Ovary (tissue), 9 donors: ENCODE measurements around the gene CCDC169. TPM values are rescaled to one million over a fixed set of nuclear protein-coding genes. Genes with fewer than 3 reads are reported as not detected.

Source experiments
- DNase-seq, 5 donors: peaks; one replicate each; pipeline ENCODE4 v3.0.0-alpha.2; 2019 to 2020
- H3K27ac ChIP-seq, 2 donors: fragments of 200-600 bp; one replicate each; pipeline versions ENCODE4 v1.5.1 to v1.8.0; 2019 to 2022
- H3K27me3 ChIP-seq: fragments of 200-600 bp; one replicate; pipeline ENCODE4 v1.8.0; 2022
- H3K36me3 ChIP-seq: fragments of 200-600 bp; sonication (generic); one replicate; pipeline ENCODE4 v1.5.1; 2019
- H3K4me1 ChIP-seq: one replicate; pipeline ENCODE4 v1.8.1; 2013; ENCODE audit warnings: mild to moderate bottlenecking, moderate library complexity; ENCODE audit not compliant: insufficient read depth
- H3K4me3 ChIP-seq: fragments of 200-600 bp; sonication (generic); one replicate; pipeline ENCODE4 v1.5.1; 2017
- H3K9me3 ChIP-seq, 2 donors: fragments of 200-600 bp in 1 of 2; sonication (generic) in 1 of 2; one replicate each; pipeline versions ENCODE4 v1.5.1 to v1.8.1; 2013 to 2019; ENCODE audit warnings: mild to moderate bottlenecking in 1 of 2, moderate library complexity in 1 of 2
- CTCF ChIP-seq, 3 donors: fragments of 450-650 bp in 2 of 3; fragments of 200-600 bp in 1 of 3; IDR thresholded peaks; one replicate each; pipeline versions ENCODE4 v1.5.1 to v1.8.0; 2016 to 2022; ENCODE audit warnings: antibody characterized with exemption in 3 of 3, mild to moderate bottlenecking in 1 of 3
- EP300 ChIP-seq: sonication (generic); formaldehyde crosslinking; IDR thresholded peaks from one replicate; pipeline ENCODE4 v1.6.1; 2017; ENCODE audit warnings: antibody characterized with exemption
- POLR2A ChIP-seq: fragments of 450-650 bp; IDR thresholded peaks from one replicate; pipeline ENCODE4 v1.6.1; 2017; ENCODE audit warnings: antibody characterized with exemption, mild to moderate bottlenecking, moderate library complexity
- WGBS, 3 donors: extraction: QIAGEN DNeasy Blood & Tissue Kit in 1 of 3; methylation state at CpG; one replicate each; pipeline versions ENCODE4 v1.1.5 to v1.1.7; 2013 to 2017; 5-methylcytosine and 5-hydroxymethylcytosine counted together
- intact Hi-C, 4 donors: fragments of 100-400 bp; cut with DNase I; formaldehyde crosslinking; loops; one replicate each; pipeline versions ENCODE4 v1.11.0 to v1.15.1; 2022 to 2023
- polyA plus RNA-seq, 2 donors: library from polyadenylated mRNA; stranded (reverse); fragments of 200-250 nt in 1 of 2; fragments of 350-450 nt in 1 of 2; fragmentation: Illumina TruSeq in 1 of 2; extraction: RNeasy Lipid Tissue Mini Kit (QIAGEN cat#74804) in 1 of 2; gene quantifications; one replicate each; pipeline ENCODE4 v1.2.3, GENCODE V29; 2013 to 2014
- total RNA-seq, 7 donors: library from RNA; depleted of rRNA in 2 of 7; stranded (reverse); fragments of >200 nt in 2 of 7; fragmentation: NEBNext Ultra II Directional in 3 of 7; extraction: Animal tissue kit (Norgen Biotek cat#: 25700) in 3 of 7; gene quantifications; one replicate each; pipeline versions ENCODE4 v1.1.0 to v1.2.4, GENCODE V29; 2016 to 2023
- donor health status: DM: no; HTN: no; CAD: no; lungs with moderate emphysema.
- donor health status: DM: no; HTN: no; CAD: no.
- donor health status: Bipolar disorder and iron deficiency.
- donor health status: DM: yes; HTN: yes; CAD: no.
- donor health status: DM: no; HTN: no; CAD: no.
- donor health status: DM: yes; HTN: yes; CAD: no.

The CCDC169 gene
- total and polyA plus RNA-seq, 9 donors: 0.24 to 2.7 (median 0.97) TPM; not detected in 1

DNA sequence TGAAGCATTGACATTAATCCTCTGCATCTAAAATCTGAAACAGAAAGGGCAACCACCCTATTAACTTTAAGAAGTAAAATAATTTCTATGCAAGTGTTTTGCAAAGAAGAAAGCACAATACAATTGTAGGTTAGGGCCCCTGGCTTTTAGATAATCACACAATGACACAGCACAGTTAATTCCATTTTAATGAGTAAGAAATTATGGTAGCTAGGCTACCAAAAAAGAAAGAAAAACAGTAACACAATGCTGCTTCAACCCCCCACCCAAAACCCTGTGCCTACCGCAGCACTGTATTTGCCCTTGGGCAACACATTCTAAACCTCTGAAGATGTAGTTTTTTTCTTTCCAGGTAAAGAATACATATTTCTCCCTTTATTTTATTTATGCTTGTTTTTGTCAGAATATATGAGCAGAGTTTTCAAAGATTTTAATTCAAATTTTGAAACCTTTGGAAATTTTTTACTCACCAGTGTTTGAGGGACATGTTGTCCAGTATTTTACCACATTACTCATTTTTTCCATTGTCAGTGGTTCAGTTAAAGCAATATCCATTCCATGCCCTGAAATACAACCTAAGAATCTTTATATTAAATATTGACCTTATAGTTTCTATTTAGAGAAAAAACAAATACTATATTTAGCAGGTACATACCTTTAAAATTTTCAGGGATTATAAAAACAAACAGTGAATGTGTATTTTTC lies 104.3 kb downstream of the CCDC169 start:
- TF ChIP-seq CTCF (IDR thresholded peaks at IDR 0.05) (no peak), EP300 (no peak), POLR2A (no peak)
- Histone ChIP-seq H3K4me1 (no peaks in the 10 kb centered on the region), H3K4me3 (no peak overlapping the region), H3K27me3 (no peaks in the 10 kb centered on the region), H3K9me3 (no peaks in the 10 kb centered on the region), H3K27ac (no peak overlapping the region), H3K36me3 (no peaks in the 10 kb centered on the region)
- no peak for DNase-seq
- intact Hi-C loops: loop anchor here in 1 of 4 donors (5.0 kb wide), 1 partner anchor 1511 kb away; no protein-coding TSS in a partner anchor
- WGBS, 3 donors: 69 to 91% (median 82%) methylated on average over 1 of the region's 1 CpG

GRCh38 chr13:36192166-36192565 lies 105.4 kb downstream of the CCDC169 start:
- H3K4me1 ChIP-seq: no peaks in the 10 kb centered on the region
- no peak overlapping the region for H3K27ac ChIP-seq
- no peak overlapping the region for H3K4me3 ChIP-seq
- no peak for TF ChIP-seq CTCF (IDR thresholded peaks at IDR 0.05)
- TF ChIP-seq EP300: no peak
- no peak for TF ChIP-seq POLR2A
- H3K27me3 ChIP-seq: no peaks in the 10 kb centered on the region
- 79 to 85% (median 79%) methylated on average over 6 of the region's 6 CpGs for WGBS, 3 donors
- intact Hi-C loops: loop anchor here in 1 of 4 donors (5.0 kb wide), 1 partner anchor 1510 kb away; no protein-coding TSS in a partner anchor
- no peaks in the 10 kb centered on the region for H3K9me3 ChIP-seq
- DNase-seq: no peak
- no peaks in the 10 kb centered on the region for H3K36me3 ChIP-seq

GRCh38 chr13:36190771-36191170 lies 106.8 kb downstream of the CCDC169 start:
- Histone ChIP-seq H3K27me3 (no peaks in the 10 kb centered on the region), H3K9me3 (no peaks in the 10 kb centered on the region), H3K4me3 (no peak overlapping the region), H3K4me1 (no peaks in the 10 kb centered on the region), H3K27ac (no peak overlapping the region), H3K36me3 (no peaks in the 10 kb centered on the region)
- TF ChIP-seq CTCF (IDR thresholded peaks at IDR 0.05) (no peak), POLR2A (no peak), EP300 (no peak)
- intact Hi-C loops: loop anchor here in 1 of 4 donors (5.0 kb wide), 1 partner anchor 1508 kb away; no protein-coding TSS in a partner anchor
- DNase-seq: no peak
- 70 to 80% (median 74%) methylated on average over 3 of the region's 3 CpGs for WGBS, 3 donors

DNA sequence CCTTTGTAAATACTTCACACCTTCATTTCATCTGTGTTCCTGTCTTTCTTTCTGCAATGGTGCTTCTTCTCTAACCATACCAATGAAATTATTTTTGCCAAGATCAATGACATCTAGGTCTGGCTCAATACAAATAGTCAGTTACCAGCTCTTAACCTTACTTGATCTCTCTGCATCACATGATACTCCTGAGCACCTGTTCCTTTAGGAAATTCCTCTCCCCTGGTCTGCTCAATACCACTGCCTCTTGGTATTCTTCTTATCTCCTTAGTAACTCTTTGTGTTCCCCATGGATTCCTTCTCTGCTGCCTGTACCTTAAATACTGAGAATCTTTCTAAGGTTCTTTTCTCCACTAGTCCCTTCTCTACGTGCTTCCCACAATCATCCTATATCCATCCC lies 109.2 kb downstream of the CCDC169 start:
- Histone ChIP-seq H3K4me3 (no peak overlapping the region), H3K9me3 (no peaks in the 10 kb centered on the region), H3K27me3 (no peaks in the 10 kb centered on the region), H3K36me3 (no peaks in the 10 kb centered on the region), H3K4me1 (no peaks in the 10 kb centered on the region), H3K27ac (no peak overlapping the region)
- intact Hi-C loops: no loop called here
- 92 to 98% (median 93%) methylated on average over 1 of the region's 1 CpG for WGBS, 3 donors
- DNase-seq: no peak
- TF ChIP-seq POLR2A (no peak), EP300 (no peak), CTCF (IDR thresholded peaks at IDR 0.05) (no peak)
